GM21515 (cell line): ENCODE data around the gene GLIPR1.
A peak's percentile ranks its signal among the peaks of the same experiment; 100 is the strongest.
"Not testable (repeated sequence)": the region's sequence is repeated elsewhere in the genome, so short reads cannot be mapped to it uniquely, and the experiment has no call there.

Source experiments
- ATAC-seq: cut with Tn5 transposase; IDR thresholded peaks from one replicate; pipeline ENCODE4 v1.9.1; 2021; ENCODE audit not compliant: unreplicated experiment

The GLIPR1 gene

GRCh38 chr12:75480469-75480949, at the start of gene GLIPR1:
GLIPR1 (plus strand) TSS chr12:75480755; CDS start chr12:75480881, 126 bp downstream.
- ATAC-seq: peak; percentile 88

GRCh38 chr12:75432924-75433323, 47.6 kb upstream of the GLIPR1 start:
- ATAC-seq: no peak

GRCh38 chr12:75437564-75437963, 43.0 kb upstream of the GLIPR1 start:
- no peak for ATAC-seq

GRCh38 chr12:75438059-75438754, 42.3 kb upstream of the GLIPR1 start:
- ATAC-seq: no peak

- ATAC-seq: no peak
Observed at GRCh38 chr12:75439048-75439447, 41.5 kb upstream of the GLIPR1 start.

- no peak for ATAC-seq
Observed at GRCh38 chr12:75439930-75440329, 40.6 kb upstream of the GLIPR1 start.

GRCh38 chr12:75441687-75442449, 38.7 kb upstream of the GLIPR1 start:
- ATAC-seq: not testable (repeated sequence)

- ATAC-seq: not testable (repeated sequence)
Observed at GRCh38 chr12:75442454-75442853, 38.1 kb upstream of the GLIPR1 start.

GRCh38 chr12:75443709-75444108, 36.8 kb upstream of the GLIPR1 start:
- ATAC-seq: no peak

GRCh38 chr12:75444429-75445136, 36.0 kb upstream of the GLIPR1 start:
- no peak for ATAC-seq

GRCh38 chr12:75445137-75445507, 35.4 kb upstream of the GLIPR1 start:
- ATAC-seq: not testable (repeated sequence)

- no peak for ATAC-seq
Observed at GRCh38 chr12:75446857-75447256, 33.7 kb upstream of the GLIPR1 start.

GRCh38 chr12:75447691-75448393, 32.7 kb upstream of the GLIPR1 start:
- ATAC-seq: no peak

GRCh38 chr12:75452675-75453330, 27.8 kb upstream of the GLIPR1 start:
- no peak for ATAC-seq

GRCh38 chr12:75455839-75456238, 24.7 kb upstream of the GLIPR1 start:
- no peak for ATAC-seq

GRCh38 chr12:75457191-75457590, 23.4 kb upstream of the GLIPR1 start:
- ATAC-seq: no peak

- ATAC-seq: not testable (repeated sequence)
Observed at GRCh38 chr12:75457866-75458265, 22.7 kb upstream of the GLIPR1 start.

- no peak for ATAC-seq
Observed at GRCh38 chr12:75459755-75460154, 20.8 kb upstream of the GLIPR1 start.

- ATAC-seq: no peak
Observed at GRCh38 chr12:75460204-75460603, 20.4 kb upstream of the GLIPR1 start.
